GM06990 (cell line): ENCODE results near the gene RNF214.

Experiments
- DNase-seq: peaks from one replicate; pipeline ENCODE4 v3.0.0-alpha.2; 2011; ENCODE audit not compliant: insufficient read length; ENCODE audit errors: extremely low read depth
- H3K27me3 ChIP-seq: replicated peaks from 2 replicates; pipeline ENCODE4 v1.6.0; 2011; ENCODE audit warnings: low read length; ENCODE audit not compliant: control insufficient read depth, insufficient read depth
- H3K36me3 ChIP-seq: 2 replicates; pipeline ENCODE4 v1.5.1; 2011; ENCODE audit warnings: low read length; ENCODE audit not compliant: control insufficient read depth, insufficient read depth
- H3K4me3 ChIP-seq: replicated peaks from 2 replicates; pipeline ENCODE4 v1.5.1; 2011; ENCODE audit warnings: low read depth, mild to moderate bottlenecking, control low read depth, low read length
- TF ChIP-seq, protein P1 (sequence below): IDR thresholded peaks from 2 replicates; pipeline ENCODE4 v1.5.1; 2011; ENCODE audit warnings: low read length, control low read depth, mild to moderate bottlenecking, inconsistent platforms; ENCODE audit not compliant: insufficient read depth, poor library complexity, severe bottlenecking

The RNF214 gene

DNA sequence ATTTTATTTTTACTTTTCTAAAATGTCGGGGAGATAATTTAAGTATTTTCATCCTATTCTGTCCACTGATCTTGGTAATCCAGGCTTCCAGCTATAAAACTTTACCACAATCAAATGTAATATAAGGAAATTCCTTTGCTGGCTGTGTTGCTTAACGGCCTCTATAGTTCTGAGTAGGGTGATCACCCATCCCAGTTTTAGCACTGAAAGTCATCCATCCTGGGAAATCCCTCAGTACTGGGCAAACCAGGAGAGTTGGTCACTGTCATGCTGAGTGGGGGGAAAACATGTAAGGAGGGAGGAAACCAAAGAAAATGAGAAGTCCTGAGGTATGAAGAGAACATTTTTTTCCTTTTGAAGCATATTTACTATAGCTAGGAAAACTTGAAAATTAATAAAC is 45.9 kb downstream of the RNF214 start:
- no peaks in the 10 kb centered on the region for H3K27me3 ChIP-seq
- H3K4me3 ChIP-seq, result no peak overlapping the region
- no peak for DNase-seq
- TF ChIP-seq, protein P1, sequence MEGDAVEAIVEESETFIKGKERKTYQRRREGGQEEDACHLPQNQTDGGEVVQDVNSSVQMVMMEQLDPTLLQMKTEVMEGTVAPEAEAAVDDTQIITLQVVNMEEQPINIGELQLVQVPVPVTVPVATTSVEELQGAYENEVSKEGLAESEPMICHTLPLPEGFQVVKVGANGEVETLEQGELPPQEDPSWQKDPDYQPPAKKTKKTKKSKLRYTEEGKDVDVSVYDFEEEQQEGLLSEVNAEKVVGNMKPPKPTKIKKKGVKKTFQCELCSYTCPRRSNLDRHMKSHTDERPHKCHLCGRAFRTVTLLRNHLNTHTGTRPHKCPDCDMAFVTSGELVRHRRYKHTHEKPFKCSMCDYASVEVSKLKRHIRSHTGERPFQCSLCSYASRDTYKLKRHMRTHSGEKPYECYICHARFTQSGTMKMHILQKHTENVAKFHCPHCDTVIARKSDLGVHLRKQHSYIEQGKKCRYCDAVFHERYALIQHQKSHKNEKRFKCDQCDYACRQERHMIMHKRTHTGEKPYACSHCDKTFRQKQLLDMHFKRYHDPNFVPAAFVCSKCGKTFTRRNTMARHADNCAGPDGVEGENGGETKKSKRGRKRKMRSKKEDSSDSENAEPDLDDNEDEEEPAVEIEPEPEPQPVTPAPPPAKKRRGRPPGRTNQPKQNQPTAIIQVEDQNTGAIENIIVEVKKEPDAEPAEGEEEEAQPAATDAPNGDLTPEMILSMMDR, result no peak
- H3K36me3 ChIP-seq, result peaks cover 10% of the 10 kb centered on the region

DNA sequence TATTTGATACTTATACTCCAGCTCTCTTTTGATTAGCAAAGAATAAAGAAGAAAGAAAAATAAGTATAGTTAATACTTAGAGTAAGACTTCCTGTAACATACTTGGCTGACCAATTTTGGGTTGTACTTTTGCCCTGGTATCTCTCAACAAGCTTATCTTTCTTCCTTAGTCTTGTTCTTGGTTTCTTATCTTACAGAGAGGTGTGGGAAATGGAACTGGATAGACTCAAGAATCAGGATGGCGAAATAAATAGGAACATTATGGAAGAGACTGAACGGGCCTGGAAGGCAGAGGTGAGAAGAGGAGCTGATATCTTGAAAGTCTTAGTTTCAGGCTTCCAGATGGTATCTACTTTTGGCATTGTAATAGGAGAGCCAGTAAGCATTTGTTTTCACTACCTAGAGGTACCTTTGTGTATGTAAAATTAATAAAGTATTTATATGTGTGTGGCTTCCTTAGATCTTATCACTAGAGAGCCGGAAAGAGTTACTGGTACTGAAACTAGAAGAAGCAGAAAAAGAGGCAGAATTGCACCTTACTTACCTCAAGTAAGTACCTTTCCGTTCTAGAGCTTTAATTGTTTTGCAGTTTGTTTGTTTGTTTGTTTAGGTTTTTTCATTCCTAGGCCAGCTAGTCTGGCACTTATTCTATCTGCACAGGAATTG is 47.4 kb downstream of the RNF214 start:
- H3K36me3 ChIP-seq, result peaks cover 10% of the 10 kb centered on the region
- H3K4me3 ChIP-seq, result no peak overlapping the region
- DNase-seq, result no peak
- no peaks in the 10 kb centered on the region for H3K27me3 ChIP-seq
- TF ChIP-seq, protein P1, result no peak

DNA sequence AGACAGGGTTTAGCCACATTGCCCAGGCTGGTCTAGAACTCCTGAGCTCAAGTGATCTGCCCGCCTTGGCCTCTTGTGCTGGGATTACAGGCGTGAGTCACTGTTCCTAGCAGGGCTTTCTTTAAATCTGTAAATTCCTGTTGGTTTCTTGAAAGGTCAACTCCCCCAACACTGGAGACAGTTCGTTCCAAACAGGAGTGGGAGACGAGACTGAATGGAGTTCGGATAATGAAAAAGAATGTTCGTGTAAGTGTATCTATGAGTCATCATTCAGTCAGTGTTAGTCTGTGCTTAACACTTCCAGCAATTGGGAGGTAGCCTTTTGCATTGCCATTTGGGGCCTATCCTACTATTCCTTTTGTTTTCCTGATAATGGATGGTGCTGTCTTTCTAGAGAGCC is 48.7 kb downstream of the RNF214 start:
- DNase-seq, result no peak
- H3K4me3 ChIP-seq, result no peak overlapping the region
- peaks cover 10% of the 10 kb centered on the region for H3K36me3 ChIP-seq
- TF ChIP-seq, protein P1, result no peak
- H3K27me3 ChIP-seq, result no peaks in the 10 kb centered on the region

DNA sequence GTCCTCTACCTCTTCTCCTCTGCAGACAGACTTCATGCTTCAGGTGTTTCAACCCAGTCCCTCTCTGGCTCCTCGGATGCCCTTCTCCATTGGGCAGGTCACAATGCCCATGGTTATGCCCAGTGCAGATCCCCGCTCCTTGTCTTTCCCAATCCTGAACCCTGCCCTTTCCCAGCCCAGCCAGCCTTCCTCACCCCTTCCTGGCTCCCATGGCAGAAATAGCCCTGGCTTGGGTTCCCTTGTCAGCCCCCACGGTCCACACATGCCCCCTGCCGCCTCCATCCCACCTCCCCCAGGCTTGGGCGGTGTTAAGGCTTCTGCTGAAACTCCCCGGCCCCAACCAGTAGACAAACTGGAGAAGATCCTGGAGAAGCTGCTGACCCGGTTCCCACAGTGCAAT is 49.4 kb downstream of the RNF214 start:
- TF ChIP-seq, protein P1, result no peak
- Histone ChIP-seq H3K36me3 (peaks cover 10% of the 10 kb centered on the region), H3K27me3 (no peaks in the 10 kb centered on the region), H3K4me3 (no peak overlapping the region)
- DNase-seq, result no peak

DNA sequence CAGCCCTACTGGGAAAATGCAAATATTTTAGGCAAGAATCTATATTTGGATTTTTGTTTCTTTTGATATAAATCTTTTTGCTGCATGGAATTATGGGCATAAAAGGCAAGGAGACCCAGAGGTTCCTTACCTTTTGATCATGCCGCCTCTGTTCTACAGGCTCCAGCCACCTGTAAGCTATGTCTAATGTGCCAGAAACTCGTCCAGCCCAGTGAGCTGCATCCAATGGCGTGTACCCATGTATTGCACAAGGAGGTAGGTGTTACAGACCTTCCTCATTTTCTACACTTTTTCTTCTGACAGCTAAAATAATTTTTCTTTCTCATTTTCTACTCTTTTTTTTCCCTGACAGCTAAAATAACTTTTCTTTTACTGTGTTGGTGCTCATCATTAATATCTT is 50.5 kb downstream of the RNF214 start:
- peaks cover 13% of the 10 kb centered on the region for H3K36me3 ChIP-seq
- no peaks in the 10 kb centered on the region for H3K27me3 ChIP-seq
- DNase-seq, result no peak
- TF ChIP-seq, protein P1, result no peak
- no peak overlapping the region for H3K4me3 ChIP-seq

DNA sequence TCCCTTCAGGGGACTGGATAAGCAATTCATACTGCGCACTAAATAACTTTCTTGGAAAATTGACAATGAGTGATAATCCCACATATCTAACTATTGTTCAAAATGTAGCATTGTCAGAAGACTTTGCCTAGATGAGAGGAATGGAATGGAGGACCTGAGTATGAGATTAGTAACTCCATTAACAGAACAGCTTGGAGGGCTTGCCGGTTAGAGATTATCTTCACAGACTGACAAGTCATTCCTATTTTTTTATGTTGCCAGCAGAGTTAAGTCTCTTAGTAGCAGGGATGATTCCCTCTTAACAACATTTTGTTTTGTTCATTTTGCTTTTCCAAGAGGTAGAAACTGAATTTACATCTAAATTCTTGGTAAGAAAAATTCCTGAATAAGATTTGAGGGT is 51.6 kb downstream of the RNF214 start:
- Histone ChIP-seq H3K27me3 (no peaks in the 10 kb centered on the region), H3K4me3 (no peak overlapping the region), H3K36me3 (peaks cover 13% of the 10 kb centered on the region)
- TF ChIP-seq, protein P1, result no peak
- no peak for DNase-seq
